Measurements from ENCODE around the gene SCO2.

SCO2 gene

DNA sequence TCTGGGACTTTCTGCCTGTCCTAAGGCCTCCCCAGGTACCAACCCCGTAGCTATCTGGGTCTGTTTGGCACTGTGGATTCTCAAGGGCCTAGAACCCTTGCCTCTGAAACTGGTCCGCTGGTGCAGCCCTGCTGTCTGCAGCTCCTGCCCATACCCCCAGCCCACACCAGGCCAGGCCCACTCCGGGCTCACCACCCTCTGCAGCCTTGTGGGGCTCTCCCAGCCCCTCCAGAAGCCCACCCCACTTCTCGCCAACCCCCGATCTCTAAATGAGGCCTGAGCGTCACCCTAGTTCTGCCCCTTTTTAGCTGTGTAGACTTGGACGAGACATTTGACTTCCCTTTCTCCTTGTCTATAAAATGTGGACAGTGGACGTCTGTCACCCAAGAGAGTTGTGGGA is 25.0 kb upstream of the SCO2 start:
- DNase-seq (ENCODE audit: low read depth) = no peak
- no peak overlapping the region for H3K4me3 ChIP-seq (ENCODE audit: low read length)
- TF ChIP-seq, protein P1, sequence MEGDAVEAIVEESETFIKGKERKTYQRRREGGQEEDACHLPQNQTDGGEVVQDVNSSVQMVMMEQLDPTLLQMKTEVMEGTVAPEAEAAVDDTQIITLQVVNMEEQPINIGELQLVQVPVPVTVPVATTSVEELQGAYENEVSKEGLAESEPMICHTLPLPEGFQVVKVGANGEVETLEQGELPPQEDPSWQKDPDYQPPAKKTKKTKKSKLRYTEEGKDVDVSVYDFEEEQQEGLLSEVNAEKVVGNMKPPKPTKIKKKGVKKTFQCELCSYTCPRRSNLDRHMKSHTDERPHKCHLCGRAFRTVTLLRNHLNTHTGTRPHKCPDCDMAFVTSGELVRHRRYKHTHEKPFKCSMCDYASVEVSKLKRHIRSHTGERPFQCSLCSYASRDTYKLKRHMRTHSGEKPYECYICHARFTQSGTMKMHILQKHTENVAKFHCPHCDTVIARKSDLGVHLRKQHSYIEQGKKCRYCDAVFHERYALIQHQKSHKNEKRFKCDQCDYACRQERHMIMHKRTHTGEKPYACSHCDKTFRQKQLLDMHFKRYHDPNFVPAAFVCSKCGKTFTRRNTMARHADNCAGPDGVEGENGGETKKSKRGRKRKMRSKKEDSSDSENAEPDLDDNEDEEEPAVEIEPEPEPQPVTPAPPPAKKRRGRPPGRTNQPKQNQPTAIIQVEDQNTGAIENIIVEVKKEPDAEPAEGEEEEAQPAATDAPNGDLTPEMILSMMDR (conservative IDR thresholded peaks at IDR 0.05; ENCODE audit: low read depth, low read length) = no peak

DNA sequence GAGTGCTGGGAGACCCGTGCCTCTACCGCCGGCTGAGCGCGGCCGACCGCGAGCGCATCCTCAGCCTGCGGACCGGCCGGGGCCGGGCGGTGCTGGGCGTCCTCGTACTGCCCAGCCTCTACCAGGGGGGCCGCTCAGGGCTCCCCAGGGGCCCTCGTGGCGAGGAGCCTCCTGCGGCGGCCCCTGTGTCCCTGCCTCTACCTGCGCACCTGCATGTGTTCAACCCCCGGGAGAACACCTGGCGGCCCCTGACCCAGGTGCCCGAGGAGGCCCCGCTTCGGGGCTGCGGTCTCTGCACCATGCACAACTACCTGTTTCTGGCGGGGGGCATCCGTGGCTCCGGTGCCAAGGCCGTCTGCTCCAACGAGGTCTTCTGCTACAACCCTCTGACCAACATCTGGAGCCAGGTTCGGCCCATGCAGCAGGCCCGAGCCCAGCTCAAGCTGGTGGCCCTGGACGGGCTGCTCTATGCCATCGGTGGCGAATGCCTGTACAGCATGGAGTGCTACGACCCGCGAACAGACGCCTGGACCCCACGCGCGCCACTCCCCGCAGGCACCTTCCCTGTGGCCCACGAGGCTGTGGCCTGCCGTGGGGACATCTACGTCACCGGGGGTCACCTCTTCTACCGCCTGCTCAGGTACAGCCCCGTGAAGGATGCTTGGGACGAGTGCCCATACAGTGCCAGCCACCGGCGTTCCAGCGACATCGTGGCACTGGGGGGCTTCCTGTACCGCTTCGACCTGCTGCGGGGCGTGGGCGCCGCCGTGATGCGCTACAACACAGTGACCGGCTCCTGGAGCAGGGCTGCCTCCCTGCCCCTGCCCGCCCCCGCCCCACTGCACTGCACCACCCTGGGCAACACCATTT is 23.8 kb upstream of the SCO2 start:
- DNase-seq (ENCODE audit: low read depth) = no peak
- TF ChIP-seq, protein P1 (conservative IDR thresholded peaks at IDR 0.05; ENCODE audit: low read depth, low read length) = no peak
- H3K4me3 ChIP-seq (ENCODE audit: low read length) = no peak overlapping the region

DNA sequence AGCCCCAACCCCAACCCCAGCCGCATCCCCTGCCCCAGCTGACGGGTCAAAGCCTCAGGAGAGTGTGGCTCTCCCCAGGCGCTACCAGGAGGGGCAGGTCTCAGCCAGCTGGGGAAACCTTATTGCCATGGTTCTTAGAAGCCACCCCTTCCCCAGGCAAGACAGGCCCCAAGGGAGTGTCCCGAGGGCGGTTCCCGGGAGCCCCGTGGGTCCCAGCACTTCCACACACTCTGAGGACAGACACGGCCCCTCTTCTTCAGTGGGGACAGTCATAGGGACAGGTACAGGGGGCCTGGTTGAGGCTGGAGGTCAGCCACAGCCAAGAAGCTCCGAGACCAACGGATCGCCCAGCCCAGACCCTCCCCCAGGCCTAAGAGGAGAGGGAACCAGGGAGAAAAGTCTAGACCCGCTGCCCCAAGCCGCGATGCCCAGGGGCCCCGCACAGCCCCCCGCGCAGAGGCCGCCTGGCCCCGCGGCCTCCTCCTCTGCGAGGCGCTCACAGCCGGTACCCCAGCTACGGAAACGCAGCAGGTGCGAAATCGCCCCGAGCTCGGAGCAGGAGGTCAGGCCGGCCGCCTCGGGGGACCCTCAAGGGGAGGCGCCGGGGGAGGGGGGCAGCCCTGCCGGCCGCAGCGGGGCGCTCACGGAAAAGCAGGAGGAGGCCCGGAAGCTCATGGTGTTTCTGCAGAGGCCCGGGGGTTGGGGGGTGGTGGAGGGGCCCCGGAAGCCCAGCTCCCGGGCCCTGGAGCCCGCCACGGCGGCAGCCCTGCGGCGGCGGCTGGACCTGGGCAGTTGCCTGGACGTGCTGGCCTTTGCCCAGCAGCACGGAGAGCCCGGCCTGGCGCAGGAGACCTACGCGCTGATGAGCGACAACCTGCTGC is 22.9 kb upstream of the SCO2 start:
- DNase-seq (ENCODE audit: low read depth) = no peak
- H3K4me3 ChIP-seq (ENCODE audit: low read length) = no peak overlapping the region
- TF ChIP-seq, protein P1 (conservative IDR thresholded peaks at IDR 0.05; ENCODE audit: low read depth, low read length) = no peak

DNA sequence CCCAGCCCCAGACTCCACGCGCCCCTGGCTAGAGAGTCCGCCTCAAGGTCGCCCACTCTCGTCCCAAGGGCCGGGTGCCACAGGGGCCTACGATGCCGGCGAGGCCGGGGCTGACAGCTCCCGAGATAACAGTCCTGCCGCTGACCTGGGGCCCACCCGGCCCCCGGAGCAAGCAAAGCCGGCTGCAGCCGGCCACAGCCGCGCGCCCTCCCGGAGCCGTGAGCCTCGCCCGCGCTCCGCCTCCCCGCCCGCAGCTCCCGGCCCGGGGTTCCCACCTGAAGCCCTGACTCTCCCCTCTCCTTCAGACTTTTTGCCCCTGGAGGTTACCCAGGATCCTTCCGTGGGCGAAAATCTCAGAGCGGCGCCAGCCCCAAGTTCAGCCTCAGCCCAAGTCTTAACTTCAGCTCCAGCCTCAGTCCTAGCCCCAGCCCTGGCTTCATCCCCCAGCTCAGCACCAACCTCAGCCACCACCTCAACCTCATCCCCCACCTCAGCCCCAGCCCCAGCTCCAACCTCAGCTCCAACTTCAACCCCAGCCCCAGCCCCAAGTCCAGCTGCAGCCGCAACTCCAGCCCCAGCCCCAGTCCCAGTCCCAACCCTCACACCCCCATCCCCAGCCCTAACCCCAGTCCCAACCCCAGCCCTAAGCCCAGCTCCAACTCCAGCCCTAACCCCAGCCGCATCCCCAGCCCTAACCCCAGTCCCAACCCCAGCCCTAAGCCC is 22.0 kb upstream of the SCO2 start:
- no peak for DNase-seq (ENCODE audit: low read depth)
- TF ChIP-seq, protein P1 (conservative IDR thresholded peaks at IDR 0.05; ENCODE audit: low read depth, low read length) = no peak
- H3K4me3 ChIP-seq (ENCODE audit: low read length) = no peak overlapping the region

DNA sequence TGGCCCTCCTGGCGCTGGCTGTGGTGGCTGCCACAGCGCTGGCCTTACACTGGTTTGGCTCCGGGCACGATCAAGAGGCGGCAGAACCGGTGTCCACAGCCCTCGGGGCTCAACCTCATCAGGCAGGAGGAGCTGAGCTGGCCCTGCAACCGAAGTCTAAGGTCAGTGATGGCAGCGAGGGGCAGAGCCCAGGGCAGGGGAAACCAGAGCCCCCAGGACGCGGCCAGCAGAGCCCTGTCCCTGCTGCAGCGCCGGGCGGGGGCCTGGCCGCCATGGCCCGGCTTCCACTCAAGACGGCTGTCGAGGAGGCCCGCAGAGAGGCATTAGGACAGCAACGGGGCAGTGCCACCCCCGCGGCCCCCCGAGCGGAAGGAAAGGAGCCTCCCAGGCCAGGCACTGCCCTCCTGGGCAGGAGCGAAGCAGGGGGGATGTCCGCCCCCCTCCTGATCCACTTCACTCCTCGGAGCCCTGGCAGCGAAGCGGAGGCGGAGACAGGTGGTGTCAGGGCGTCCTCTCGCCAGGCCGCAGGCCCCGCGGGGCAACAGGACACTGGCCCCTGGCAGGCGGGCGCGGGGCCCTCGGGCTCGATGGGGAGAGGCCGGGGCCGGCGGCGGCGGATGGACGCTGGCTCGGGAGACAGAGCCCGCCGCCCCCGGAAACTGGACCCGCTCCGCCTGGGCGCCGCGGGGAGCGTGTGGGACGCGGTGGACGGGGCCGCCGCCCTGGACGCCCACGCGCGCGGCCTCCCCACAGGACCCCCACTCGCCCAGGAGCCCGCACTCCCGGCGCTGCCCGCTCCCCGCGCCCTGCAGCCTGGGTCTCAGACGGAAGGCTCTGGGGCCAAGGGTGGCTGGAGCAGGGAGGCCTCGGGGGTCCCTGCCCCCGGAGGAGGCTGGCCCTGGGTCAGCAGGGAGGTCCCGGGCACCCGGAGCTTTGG is 21.2 kb upstream of the SCO2 start:
- TF ChIP-seq, protein P1 (conservative IDR thresholded peaks at IDR 0.05; ENCODE audit: low read depth, low read length) = no peak
- H3K4me3 ChIP-seq (ENCODE audit: low read length) = no peak overlapping the region
- DNase-seq (ENCODE audit: low read depth) = no peak

Data from retinal pigment epithelial cell (primary cell).